ENCODE data around the gene SDF4.
"Not testable (repeated sequence)": the region's sequence is repeated elsewhere in the genome, so short reads cannot be mapped to it uniquely, and the experiment has no call there.

The SDF4 gene

DNA sequence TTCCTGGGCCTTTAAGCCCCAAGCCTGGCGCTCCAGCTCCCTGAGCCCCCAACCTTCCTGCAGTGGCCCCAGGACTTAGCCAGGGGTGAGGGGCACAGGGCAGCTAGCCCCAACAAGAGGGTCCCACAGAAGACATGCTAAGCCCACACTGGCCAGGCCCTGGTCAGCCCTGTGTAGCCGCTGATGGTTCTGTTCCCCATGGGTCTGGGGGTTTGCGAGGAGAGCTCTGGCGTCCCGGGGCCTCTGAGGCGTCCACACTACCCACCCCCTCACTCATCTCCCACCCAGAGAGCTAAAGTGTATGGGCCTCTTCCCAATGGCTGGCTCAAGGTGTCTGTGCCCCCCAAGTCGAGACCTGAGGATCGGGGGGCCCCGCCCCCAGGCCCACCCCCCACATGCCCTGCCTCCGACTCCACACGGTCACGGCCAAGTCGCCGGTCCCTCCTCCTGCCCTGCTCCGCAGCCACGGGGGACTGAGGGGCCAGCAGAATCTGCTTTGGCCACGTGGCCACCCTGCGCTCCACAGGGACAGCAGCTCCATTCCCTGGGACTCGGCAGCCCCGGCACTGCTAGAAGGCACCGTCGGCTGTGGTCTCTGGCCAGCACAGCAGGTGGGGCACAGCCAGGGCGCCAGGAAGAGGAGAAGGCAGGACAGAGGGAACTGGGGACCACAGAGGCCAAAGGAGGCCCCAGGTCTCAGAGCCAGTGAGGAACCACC lies 33.2 kb downstream of the SDF4 start:
- no peaks in the 10 kb centered on the region for H3K27me3 ChIP-seq (replicated peaks; ENCODE audit: control insufficient read depth, insufficient read depth, low read length)
- H3K9me3 ChIP-seq (ENCODE audit: control insufficient read depth, low read length): peaks cover 16% of the 10 kb centered on the region
- H3K4me1 ChIP-seq (ENCODE audit: control insufficient read depth, insufficient read depth, low read length): no peaks in the 10 kb centered on the region
- H3K4me3 ChIP-seq (ENCODE audit: low read length): no peak overlapping the region
- H3K9ac ChIP-seq (ENCODE audit: low read length): no peak overlapping the region
- no peaks in the 10 kb centered on the region for H3K36me3 ChIP-seq (ENCODE audit: control insufficient read depth, insufficient read depth, low read length, severe bottlenecking)
- DNase-seq (ENCODE audit: low read depth): no peak

- no peak overlapping the region for H3K9ac ChIP-seq (ENCODE audit: low read length)
- no peaks in the 10 kb centered on the region for H3K27me3 ChIP-seq (replicated peaks; ENCODE audit: control insufficient read depth, insufficient read depth, low read length)
- H3K4me3 ChIP-seq (ENCODE audit: low read length): no peak overlapping the region
- no peaks in the 10 kb centered on the region for H3K36me3 ChIP-seq (ENCODE audit: control insufficient read depth, insufficient read depth, low read length, severe bottlenecking)
- peaks cover 18% of the 10 kb centered on the region for H3K9me3 ChIP-seq (ENCODE audit: control insufficient read depth, low read length)
- H3K4me1 ChIP-seq (ENCODE audit: control insufficient read depth, insufficient read depth, low read length): no peaks in the 10 kb centered on the region
- no peak for DNase-seq (ENCODE audit: low read depth)
Observed at GRCh38 chr1:1197551-1198422, 34.0 kb downstream of the SDF4 start.

- no peaks in the 10 kb centered on the region for H3K36me3 ChIP-seq (ENCODE audit: control insufficient read depth, insufficient read depth, low read length, severe bottlenecking)
- DNase-seq (ENCODE audit: low read depth): no peak
- no peak overlapping the region for H3K4me3 ChIP-seq (ENCODE audit: low read length)
- no peaks in the 10 kb centered on the region for H3K4me1 ChIP-seq (ENCODE audit: control insufficient read depth, insufficient read depth, low read length)
- H3K9ac ChIP-seq (ENCODE audit: low read length): no peak overlapping the region
- peaks cover 5% of the 10 kb centered on the region for H3K27me3 ChIP-seq (replicated peaks; ENCODE audit: control insufficient read depth, insufficient read depth, low read length)
- peaks cover 24% of the 10 kb centered on the region for H3K9me3 ChIP-seq (ENCODE audit: control insufficient read depth, low read length)
Observed at GRCh38 chr1:1197188-1197500, 34.7 kb downstream of the SDF4 start.

DNA sequence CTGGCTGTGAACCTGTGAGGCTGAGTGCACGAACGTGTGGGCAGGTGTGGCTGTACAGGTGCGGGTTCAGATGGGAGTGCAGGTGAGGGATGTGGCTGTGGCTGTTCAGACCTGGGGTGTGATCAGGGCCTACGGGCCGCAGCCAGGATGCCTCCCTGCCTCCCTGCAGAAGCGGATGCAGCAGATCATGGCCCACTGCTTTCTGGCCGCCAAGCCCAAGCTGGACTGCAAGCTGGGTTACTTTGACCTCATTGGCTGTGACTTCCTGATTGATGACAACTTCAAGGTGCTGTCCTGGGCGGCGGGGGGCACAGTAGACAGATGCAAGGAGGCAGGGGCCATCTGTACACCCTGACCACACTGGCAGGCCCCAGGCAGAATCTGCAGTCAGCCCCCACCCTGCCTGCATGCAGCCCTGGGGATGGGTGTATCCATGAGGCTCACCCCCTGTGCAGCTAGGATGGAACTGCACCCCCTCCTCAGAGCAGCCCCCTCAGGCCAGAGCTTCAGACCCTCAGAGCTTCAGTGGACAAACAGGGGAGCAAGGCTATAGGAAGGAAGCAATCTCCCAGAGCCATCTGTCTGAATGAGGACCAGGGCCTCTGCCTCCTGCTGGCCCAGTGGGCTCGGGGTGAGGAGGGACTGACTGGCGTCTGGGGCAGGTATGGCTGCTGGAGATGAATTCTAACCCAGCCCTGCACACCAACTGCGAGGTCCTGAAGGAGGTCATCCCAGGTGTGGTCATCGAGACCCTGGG lies 35.2 kb downstream of the SDF4 start:
- Histone ChIP-seq H3K9ac (ENCODE audit: low read length) (no peak overlapping the region), H3K4me1 (ENCODE audit: control insufficient read depth, insufficient read depth, low read length) (no peaks in the 10 kb centered on the region)
- no peak for DNase-seq (ENCODE audit: low read depth)

DNA sequence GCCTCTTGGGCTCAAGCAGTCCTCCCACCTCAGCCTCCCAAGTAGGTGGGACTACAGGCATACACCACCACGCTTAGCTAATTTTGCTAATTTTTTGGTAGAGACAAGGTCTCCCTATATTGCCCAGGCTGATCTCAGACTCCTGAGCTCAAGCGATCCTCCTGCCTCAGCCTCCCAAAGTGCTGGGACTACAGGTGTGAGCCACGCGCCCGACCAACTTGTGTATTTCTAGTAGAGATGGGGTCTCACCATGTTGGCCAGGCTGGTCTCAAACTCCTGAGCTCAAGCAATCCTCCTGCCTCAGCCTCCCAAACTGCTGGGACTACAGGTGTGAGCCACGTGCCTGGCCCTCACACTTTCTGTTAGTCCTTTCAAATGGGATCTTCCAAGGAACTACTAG lies 36.1 kb downstream of the SDF4 start:
- H3K4me1 ChIP-seq (ENCODE audit: control insufficient read depth, insufficient read depth, low read length); DNase-seq (ENCODE audit: low read depth): not testable (repeated sequence)
- peaks cover 32% of the 10 kb centered on the region for H3K9me3 ChIP-seq (ENCODE audit: control insufficient read depth, low read length)

More for the DNA sequence above, 35.2 kb downstream of the SDF4 start:
- Histone ChIP-seq H3K36me3 (ENCODE audit: control insufficient read depth, insufficient read depth, low read length, severe bottlenecking) (no peaks in the 10 kb centered on the region), H3K4me3 (ENCODE audit: low read length) (no peak overlapping the region), H3K27me3 (replicated peaks; ENCODE audit: control insufficient read depth, insufficient read depth, low read length) (peaks cover 6% of the 10 kb centered on the region), H3K9me3 (ENCODE audit: control insufficient read depth, low read length) (peaks cover 30% of the 10 kb centered on the region)

GRCh38 chr1:1194723-1195122 lies 37.1 kb downstream of the SDF4 start:
- DNase-seq (ENCODE audit: low read depth): no peak

More for the DNA sequence above, 36.1 kb downstream of the SDF4 start:
- not testable (repeated sequence) for H3K27me3 ChIP-seq (replicated peaks; ENCODE audit: control insufficient read depth, insufficient read depth, low read length); H3K36me3 ChIP-seq (ENCODE audit: control insufficient read depth, insufficient read depth, low read length, severe bottlenecking); H3K9ac ChIP-seq (ENCODE audit: low read length); H3K4me3 ChIP-seq (ENCODE audit: low read length)

DNA sequence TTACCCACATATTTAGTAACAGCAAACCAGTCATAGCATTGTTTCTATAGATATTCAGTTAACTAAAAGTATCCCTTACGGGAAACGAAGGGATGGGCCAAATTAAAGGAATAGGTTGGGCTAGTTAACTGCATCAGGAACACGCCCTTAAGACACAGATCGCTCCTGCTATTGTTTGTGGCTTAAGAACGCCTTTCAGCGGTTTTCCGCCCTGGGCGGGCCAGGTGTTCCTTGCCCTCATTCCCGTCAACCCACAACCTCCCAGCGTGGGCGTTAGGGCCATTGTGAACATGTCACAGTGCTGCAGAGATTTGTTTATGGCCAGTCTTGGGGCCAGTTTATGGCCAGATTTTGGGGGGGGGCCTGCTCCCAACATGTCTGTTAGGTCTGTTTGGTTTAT lies 40.1 kb downstream of the SDF4 start:
- Histone ChIP-seq H3K4me3 (ENCODE audit: low read length) (no peak overlapping the region), H3K4me1 (ENCODE audit: control insufficient read depth, insufficient read depth, low read length) (no peaks in the 10 kb centered on the region), H3K9ac (ENCODE audit: low read length) (no peak overlapping the region), H3K9me3 (ENCODE audit: control insufficient read depth, low read length) (peaks cover 32% of the 10 kb centered on the region), H3K36me3 (ENCODE audit: control insufficient read depth, insufficient read depth, low read length, severe bottlenecking) (no peaks in the 10 kb centered on the region), H3K27me3 (replicated peaks; ENCODE audit: control insufficient read depth, insufficient read depth, low read length) (peaks cover 12% of the 10 kb centered on the region)
- no peak for DNase-seq (ENCODE audit: low read depth)

More at GRCh38 chr1:1194723-1195122, 37.1 kb downstream of the SDF4 start:
- Histone ChIP-seq H3K4me3 (ENCODE audit: low read length) (no peak overlapping the region), H3K9me3 (ENCODE audit: control insufficient read depth, low read length) (peaks cover 32% of the 10 kb centered on the region), H3K9ac (ENCODE audit: low read length) (no peak overlapping the region), H3K4me1 (ENCODE audit: control insufficient read depth, insufficient read depth, low read length) (no peaks in the 10 kb centered on the region), H3K36me3 (ENCODE audit: control insufficient read depth, insufficient read depth, low read length, severe bottlenecking) (no peaks in the 10 kb centered on the region), H3K27me3 (replicated peaks; ENCODE audit: control insufficient read depth, insufficient read depth, low read length) (peaks cover 6% of the 10 kb centered on the region)

DNA sequence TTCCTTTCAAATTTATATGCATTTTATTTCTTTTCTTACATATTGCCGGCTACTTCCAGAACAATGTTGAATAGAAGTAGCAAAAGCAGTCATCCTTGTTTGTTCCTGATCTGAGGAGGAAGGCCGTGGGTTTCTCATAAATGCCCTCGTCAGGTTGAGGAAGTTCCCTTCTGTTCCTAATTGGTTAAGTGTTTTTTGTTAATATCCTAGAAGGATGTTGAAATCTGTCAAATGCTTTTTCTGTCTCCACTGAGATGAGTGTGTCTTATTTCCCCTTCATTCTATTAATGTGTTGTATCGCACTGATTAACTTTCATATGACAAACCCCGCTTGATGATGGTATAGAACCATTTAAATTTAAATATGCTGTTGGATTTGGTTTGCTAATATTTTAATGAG lies 42.7 kb downstream of the SDF4 start:
- Histone ChIP-seq H3K4me1 (ENCODE audit: control insufficient read depth, insufficient read depth, low read length) (no peaks in the 10 kb centered on the region), H3K27me3 (replicated peaks; ENCODE audit: control insufficient read depth, insufficient read depth, low read length) (peaks cover 12% of the 10 kb centered on the region), H3K9me3 (ENCODE audit: control insufficient read depth, low read length) (peaks cover 21% of the 10 kb centered on the region), H3K9ac (ENCODE audit: low read length) (no peak overlapping the region), H3K36me3 (ENCODE audit: control insufficient read depth, insufficient read depth, low read length, severe bottlenecking) (no peaks in the 10 kb centered on the region), H3K4me3 (ENCODE audit: low read length) (no peak overlapping the region)
- no peak for DNase-seq (ENCODE audit: low read depth)

DNA sequence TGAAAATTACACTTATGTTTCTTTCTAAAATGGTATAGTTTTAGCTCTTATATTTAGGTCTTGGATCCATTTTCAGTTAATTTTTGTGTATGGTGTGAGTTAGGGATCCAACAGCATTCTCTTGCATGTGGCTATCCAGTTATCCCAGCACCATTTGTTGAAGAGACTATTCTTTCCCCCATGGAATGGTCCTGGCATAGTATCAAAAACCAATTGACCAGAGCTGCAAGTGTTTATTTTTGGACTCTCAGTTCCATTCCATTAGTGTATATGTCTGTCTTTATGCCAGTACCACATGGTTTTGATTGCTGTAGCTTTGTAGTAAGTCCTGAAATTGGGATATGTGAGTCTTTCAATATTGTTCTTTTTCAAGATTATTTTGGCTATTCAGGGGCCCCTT lies 43.9 kb downstream of the SDF4 start:
- peak; percentile 39 for DNase-seq (ENCODE audit: low read depth)
- Histone ChIP-seq H3K27me3 (replicated peaks; ENCODE audit: control insufficient read depth, insufficient read depth, low read length) (peaks cover 22% of the 10 kb centered on the region), H3K4me3 (ENCODE audit: low read length) (no peak overlapping the region), H3K36me3 (ENCODE audit: control insufficient read depth, insufficient read depth, low read length, severe bottlenecking) (no peaks in the 10 kb centered on the region), H3K9ac (ENCODE audit: low read length) (no peak overlapping the region), H3K9me3 (ENCODE audit: control insufficient read depth, low read length) (peaks cover 15% of the 10 kb centered on the region), H3K4me1 (ENCODE audit: control insufficient read depth, insufficient read depth, low read length) (no peaks in the 10 kb centered on the region)

DNA sequence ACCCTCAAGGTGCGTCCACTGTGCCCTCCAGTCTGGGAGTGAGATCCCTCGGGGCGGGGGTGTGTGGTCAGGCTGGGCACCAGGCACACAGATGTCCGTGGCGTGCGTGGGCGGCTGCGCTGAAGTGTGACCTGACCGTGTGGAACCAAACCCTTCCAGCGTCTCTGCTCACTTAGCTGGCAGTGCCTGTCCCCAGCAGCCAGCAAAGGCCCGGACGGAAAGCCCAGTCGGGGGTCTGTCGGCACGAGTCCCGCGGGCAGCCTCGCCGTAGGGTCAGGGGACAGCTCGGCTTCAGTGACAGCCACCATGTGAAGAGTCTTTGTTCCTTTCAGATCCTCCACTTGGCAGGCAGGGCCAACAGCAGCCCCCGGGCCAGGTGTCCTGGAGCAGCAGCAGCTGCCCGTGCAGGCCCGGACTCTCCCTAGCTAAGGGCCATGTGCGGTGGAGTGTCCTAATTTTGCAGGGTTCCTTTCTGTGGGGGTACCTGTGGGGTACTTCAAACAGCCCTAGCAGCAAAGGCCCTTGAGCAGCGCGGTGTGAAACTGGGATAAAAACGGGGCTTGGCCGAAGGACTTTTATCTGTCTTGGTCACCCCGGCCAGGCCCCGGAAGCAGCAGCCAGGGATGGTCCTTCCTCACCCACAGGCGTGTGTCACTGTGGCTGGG lies 46.6 kb downstream of the SDF4 start:
- no peak for DNase-seq (ENCODE audit: low read depth)
- Histone ChIP-seq H3K36me3 (ENCODE audit: control insufficient read depth, insufficient read depth, low read length, severe bottlenecking) (no peaks in the 10 kb centered on the region), H3K4me3 (ENCODE audit: low read length) (no peak overlapping the region), H3K9me3 (ENCODE audit: control insufficient read depth, low read length) (no peaks in the 10 kb centered on the region), H3K27me3 (replicated peaks; ENCODE audit: control insufficient read depth, insufficient read depth, low read length) (peaks cover 30% of the 10 kb centered on the region), H3K9ac (ENCODE audit: low read length) (no peak overlapping the region), H3K4me1 (ENCODE audit: control insufficient read depth, insufficient read depth, low read length) (no peaks in the 10 kb centered on the region)
